HEK293 (cell line): Measurements from ENCODE around the gene TMEM259.

Experiments
- GFI1B ChIP-seq: fragments of 450-650 bp; formaldehyde crosslinking; IDR thresholded peaks from 2 replicates; pipeline ENCODE4 v1.5.1; 2016; ENCODE audit warnings: missing biosample characterization, missing genetic modification characterization
- HOXC10 ChIP-seq: sonication (generic); formaldehyde crosslinking; IDR thresholded peaks from 2 replicates; pipeline ENCODE4 v1.8.1; 2023; ENCODE audit warnings: mild to moderate bottlenecking, missing genetic modification reagents
- KLF1 ChIP-seq: fragments of 450-650 bp; formaldehyde crosslinking; IDR thresholded peaks from 2 replicates; pipeline ENCODE4 v1.5.1; 2016; ENCODE audit warnings: missing biosample characterization, missing genetic modification characterization
- MEIS1 ChIP-seq: sonication (generic); formaldehyde crosslinking; IDR thresholded peaks from 2 replicates; pipeline ENCODE4 v1.8.1; 2022; ENCODE audit warnings: missing genetic modification reagents, mild to moderate bottlenecking, borderline replicate concordance
- PRDM4 ChIP-seq: fragments of 450-650 bp; formaldehyde crosslinking; IDR thresholded peaks from 2 replicates; pipeline ENCODE4 v1.5.1; 2017; ENCODE audit warnings: missing biosample characterization, missing genetic modification characterization
- ZBTB10 ChIP-seq: fragments of 450-650 bp; formaldehyde crosslinking; IDR thresholded peaks from 2 replicates; pipeline ENCODE4 v1.5.1; 2016; ENCODE audit warnings: missing biosample characterization, missing genetic modification characterization
- ZBTB48 ChIP-seq: fragments of 450-650 bp; formaldehyde crosslinking; IDR thresholded peaks from 2 replicates; pipeline ENCODE4 v1.5.1; 2016; ENCODE audit warnings: missing biosample characterization, missing genetic modification characterization
- ZNF10 ChIP-seq: fragments of 450-650 bp; formaldehyde crosslinking; IDR thresholded peaks from 2 replicates; pipeline ENCODE4 v1.5.1; 2017; ENCODE audit warnings: missing biosample characterization, missing genetic modification characterization
- ZNF114 ChIP-seq: fragments of 450-650 bp; formaldehyde crosslinking; IDR thresholded peaks from 2 replicates; pipeline ENCODE4 v1.5.0; 2017; ENCODE audit warnings: missing biosample characterization, missing genetic modification characterization
- ZNF132 ChIP-seq: fragments of 450-650 bp; formaldehyde crosslinking; IDR thresholded peaks from 2 replicates; pipeline ENCODE4 v1.5.1; 2017; ENCODE audit warnings: missing biosample characterization, missing genetic modification characterization, borderline replicate concordance
- ZNF133 ChIP-seq: fragments of 450-650 bp; formaldehyde crosslinking; IDR thresholded peaks from 2 replicates; pipeline ENCODE4 v1.5.1; 2016; ENCODE audit warnings: missing biosample characterization, missing genetic modification characterization
- ZNF138 ChIP-seq: fragments of 450-650 bp; formaldehyde crosslinking; IDR thresholded peaks from 2 replicates; pipeline ENCODE4 v1.5.1; 2016; ENCODE audit warnings: missing biosample characterization, missing genetic modification characterization, borderline replicate concordance
- ZNF184 ChIP-seq: fragments of 450-650 bp; IDR thresholded peaks from 2 replicates; pipeline ENCODE4 v1.5.1; 2018; ENCODE audit warnings: missing biosample characterization, mild to moderate bottlenecking, missing genetic modification characterization
- ZNF248 ChIP-seq: fragments of 450-650 bp; formaldehyde crosslinking; IDR thresholded peaks from 2 replicates; pipeline ENCODE4 v1.5.1; 2017; ENCODE audit warnings: missing biosample characterization, missing genetic modification characterization
- ZNF266 ChIP-seq: fragments of 450-650 bp; formaldehyde crosslinking; IDR thresholded peaks from 2 replicates; pipeline ENCODE4 v1.5.1; 2016; ENCODE audit warnings: missing biosample characterization, missing genetic modification characterization, low read depth
- ZNF302 ChIP-seq: fragments of 450-650 bp; formaldehyde crosslinking; IDR thresholded peaks from 2 replicates; pipeline ENCODE4 v1.5.1; 2016; ENCODE audit warnings: missing biosample characterization, missing genetic modification characterization, low read depth
- ZNF350 ChIP-seq: fragments of 450-650 bp; formaldehyde crosslinking; IDR thresholded peaks from 2 replicates; pipeline ENCODE4 v1.5.0; 2017; ENCODE audit warnings: missing biosample characterization, mild to moderate bottlenecking, missing genetic modification characterization
- ZNF433 ChIP-seq: fragments of 450-650 bp; formaldehyde crosslinking; IDR thresholded peaks from 2 replicates; pipeline ENCODE4 v1.5.1; 2016; ENCODE audit warnings: missing biosample characterization, missing genetic modification characterization, low read depth
- ZNF501 ChIP-seq: fragments of 450-650 bp; formaldehyde crosslinking; IDR thresholded peaks from 2 replicates; pipeline ENCODE4 v1.5.1; 2016; ENCODE audit warnings: missing biosample characterization, missing genetic modification characterization
- ZNF514 ChIP-seq: fragments of 450-650 bp; formaldehyde crosslinking; IDR thresholded peaks from 2 replicates; pipeline ENCODE4 v1.5.1; 2016; ENCODE audit warnings: missing biosample characterization, missing genetic modification characterization
- ZNF558 ChIP-seq: fragments of 450-650 bp; formaldehyde crosslinking; IDR thresholded peaks from 2 replicates; pipeline ENCODE4 v1.5.1; 2016; ENCODE audit warnings: missing biosample characterization, missing genetic modification characterization
- ZNF561 ChIP-seq: fragments of 450-650 bp; IDR thresholded peaks from 2 replicates; pipeline ENCODE4 v1.5.1; 2018; ENCODE audit warnings: missing biosample characterization, missing genetic modification characterization, borderline replicate concordance
- ZNF624 ChIP-seq: fragments of 450-650 bp; formaldehyde crosslinking; IDR thresholded peaks from 2 replicates; pipeline ENCODE4 v1.5.1; 2017; ENCODE audit warnings: missing biosample characterization, missing genetic modification characterization
- ZNF747 ChIP-seq: fragments of 450-650 bp; formaldehyde crosslinking; IDR thresholded peaks from 2 replicates; pipeline ENCODE4 v1.5.1; 2016; ENCODE audit warnings: missing biosample characterization, missing genetic modification characterization
- TF ChIP-seq, protein P1 (sequence below): fragments of 450-650 bp; formaldehyde crosslinking; IDR thresholded peaks from 2 replicates; pipeline ENCODE4 v1.5.1; 2016; ENCODE audit warnings: missing biosample characterization, missing genetic modification characterization
- TF ChIP-seq, protein P2 (sequence below): fragments of 450-650 bp; formaldehyde crosslinking; IDR thresholded peaks from 2 replicates; pipeline ENCODE4 v1.5.1; 2016; ENCODE audit warnings: missing biosample characterization, missing genetic modification characterization, low read depth
- TF ChIP-seq, protein P3 (sequence below): fragments of 450-650 bp; formaldehyde crosslinking; IDR thresholded peaks from 2 replicates; pipeline ENCODE4 v1.5.1; 2016; ENCODE audit warnings: missing biosample characterization, missing genetic modification characterization, borderline replicate concordance

The TMEM259 gene

DNA sequence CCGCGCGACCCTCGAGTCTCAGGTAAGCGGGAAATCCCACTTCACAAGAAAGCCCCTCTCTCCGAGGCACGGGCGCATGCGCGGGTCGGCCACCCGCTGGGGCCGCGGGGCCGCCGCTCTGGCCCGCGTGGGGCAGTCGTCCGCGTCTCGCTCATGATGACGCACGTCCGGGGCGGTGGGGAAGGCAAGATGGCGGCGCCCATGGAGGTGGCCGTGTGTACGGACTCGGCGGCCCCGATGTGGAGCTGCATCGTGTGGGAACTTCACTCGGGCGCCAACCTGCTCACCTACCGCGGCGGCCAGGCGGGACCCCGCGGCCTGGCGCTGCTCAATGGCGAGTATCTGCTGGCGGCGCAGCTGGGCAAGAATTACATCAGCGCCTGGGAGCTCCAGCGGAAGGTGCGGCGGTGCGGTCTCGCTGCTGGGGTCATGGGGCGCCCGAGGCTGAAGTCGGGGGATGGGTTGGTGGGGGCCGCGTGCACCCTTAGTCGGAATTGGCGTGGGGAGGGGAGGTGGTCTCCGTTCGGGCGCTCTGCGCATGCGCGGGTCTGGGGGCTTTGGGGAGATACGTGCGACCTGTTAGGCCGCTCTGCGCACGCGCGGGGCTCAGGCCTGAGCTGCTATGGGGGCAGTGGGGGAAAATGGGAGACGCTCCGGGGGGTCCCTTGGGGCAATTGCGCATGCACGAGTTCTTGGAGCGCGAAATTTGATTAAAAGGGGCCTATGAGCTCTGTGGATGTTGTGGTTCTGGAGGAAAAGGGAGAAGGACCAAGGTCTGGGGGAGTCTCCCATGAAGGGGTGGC lies 36.6 kb downstream of the TMEM259 start, which contains the start of gene WDR18 (continued):
- TF ChIP-seq, protein P1, sequence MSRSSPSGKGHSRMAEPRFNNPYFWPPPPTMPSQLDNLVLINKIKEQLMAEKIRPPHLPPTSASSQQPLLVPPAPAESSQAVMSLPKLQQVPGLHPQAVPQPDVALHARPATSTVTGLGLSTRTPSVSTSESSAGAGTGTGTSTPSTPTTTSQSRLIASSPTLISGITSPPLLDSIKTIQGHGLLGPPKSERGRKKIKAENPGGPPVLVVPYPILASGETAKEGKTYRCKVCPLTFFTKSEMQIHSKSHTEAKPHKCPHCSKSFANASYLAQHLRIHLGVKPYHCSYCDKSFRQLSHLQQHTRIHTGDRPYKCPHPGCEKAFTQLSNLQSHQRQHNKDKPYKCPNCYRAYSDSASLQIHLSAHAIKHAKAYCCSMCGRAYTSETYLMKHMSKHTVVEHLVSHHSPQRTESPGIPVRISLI (tag by site-specific recombination), result no peak
- TF ChIP-seq ZNF558 (tag by site-specific recombination), result no peak
- TF ChIP-seq ZNF302 (tag by site-specific recombination), result no peak
- TF ChIP-seq ZBTB10 (tag by site-specific recombination), result peak; percentile 90
- TF ChIP-seq ZNF266 (tag by site-specific recombination), result no peak
- TF ChIP-seq ZNF114 (tag by site-specific recombination), result no peak
- TF ChIP-seq PRDM4 (tag by site-specific recombination), result peak; percentile 39
- TF ChIP-seq ZNF561 (tag by site-specific recombination), result peak; percentile 87; the same call in 1 of the 2 replicates
- no peak for TF ChIP-seq ZNF624
- no peak for TF ChIP-seq MEIS1 (CRISPR knock-in tag)
- TF ChIP-seq, protein P2, sequence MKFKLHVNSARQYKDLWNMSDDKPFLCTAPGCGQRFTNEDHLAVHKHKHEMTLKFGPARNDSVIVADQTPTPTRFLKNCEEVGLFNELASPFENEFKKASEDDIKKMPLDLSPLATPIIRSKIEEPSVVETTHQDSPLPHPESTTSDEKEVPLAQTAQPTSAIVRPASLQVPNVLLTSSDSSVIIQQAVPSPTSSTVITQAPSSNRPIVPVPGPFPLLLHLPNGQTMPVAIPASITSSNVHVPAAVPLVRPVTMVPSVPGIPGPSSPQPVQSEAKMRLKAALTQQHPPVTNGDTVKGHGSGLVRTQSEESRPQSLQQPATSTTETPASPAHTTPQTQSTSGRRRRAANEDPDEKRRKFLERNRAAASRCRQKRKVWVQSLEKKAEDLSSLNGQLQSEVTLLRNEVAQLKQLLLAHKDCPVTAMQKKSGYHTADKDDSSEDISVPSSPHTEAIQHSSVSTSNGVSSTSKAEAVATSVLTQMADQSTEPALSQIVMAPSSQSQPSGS (tag by site-specific recombination), result peak; percentile 63; the same call in 1 of the 2 replicates
- no peak for TF ChIP-seq ZNF138 (tag by site-specific recombination)
- no peak for TF ChIP-seq ZNF10
- no peak for TF ChIP-seq ZNF350 (tag by site-specific recombination)
- peak; percentile 55; the same call in 1 of the 2 replicates for TF ChIP-seq ZNF133 (tag by site-specific recombination)
- no peak for TF ChIP-seq HOXC10
- TF ChIP-seq ZBTB48 (tag by site-specific recombination), result peak; percentile 53; the same call in 1 of the 2 replicates
- TF ChIP-seq ZNF433 (tag by site-specific recombination), result no peak
- TF ChIP-seq, protein P3, sequence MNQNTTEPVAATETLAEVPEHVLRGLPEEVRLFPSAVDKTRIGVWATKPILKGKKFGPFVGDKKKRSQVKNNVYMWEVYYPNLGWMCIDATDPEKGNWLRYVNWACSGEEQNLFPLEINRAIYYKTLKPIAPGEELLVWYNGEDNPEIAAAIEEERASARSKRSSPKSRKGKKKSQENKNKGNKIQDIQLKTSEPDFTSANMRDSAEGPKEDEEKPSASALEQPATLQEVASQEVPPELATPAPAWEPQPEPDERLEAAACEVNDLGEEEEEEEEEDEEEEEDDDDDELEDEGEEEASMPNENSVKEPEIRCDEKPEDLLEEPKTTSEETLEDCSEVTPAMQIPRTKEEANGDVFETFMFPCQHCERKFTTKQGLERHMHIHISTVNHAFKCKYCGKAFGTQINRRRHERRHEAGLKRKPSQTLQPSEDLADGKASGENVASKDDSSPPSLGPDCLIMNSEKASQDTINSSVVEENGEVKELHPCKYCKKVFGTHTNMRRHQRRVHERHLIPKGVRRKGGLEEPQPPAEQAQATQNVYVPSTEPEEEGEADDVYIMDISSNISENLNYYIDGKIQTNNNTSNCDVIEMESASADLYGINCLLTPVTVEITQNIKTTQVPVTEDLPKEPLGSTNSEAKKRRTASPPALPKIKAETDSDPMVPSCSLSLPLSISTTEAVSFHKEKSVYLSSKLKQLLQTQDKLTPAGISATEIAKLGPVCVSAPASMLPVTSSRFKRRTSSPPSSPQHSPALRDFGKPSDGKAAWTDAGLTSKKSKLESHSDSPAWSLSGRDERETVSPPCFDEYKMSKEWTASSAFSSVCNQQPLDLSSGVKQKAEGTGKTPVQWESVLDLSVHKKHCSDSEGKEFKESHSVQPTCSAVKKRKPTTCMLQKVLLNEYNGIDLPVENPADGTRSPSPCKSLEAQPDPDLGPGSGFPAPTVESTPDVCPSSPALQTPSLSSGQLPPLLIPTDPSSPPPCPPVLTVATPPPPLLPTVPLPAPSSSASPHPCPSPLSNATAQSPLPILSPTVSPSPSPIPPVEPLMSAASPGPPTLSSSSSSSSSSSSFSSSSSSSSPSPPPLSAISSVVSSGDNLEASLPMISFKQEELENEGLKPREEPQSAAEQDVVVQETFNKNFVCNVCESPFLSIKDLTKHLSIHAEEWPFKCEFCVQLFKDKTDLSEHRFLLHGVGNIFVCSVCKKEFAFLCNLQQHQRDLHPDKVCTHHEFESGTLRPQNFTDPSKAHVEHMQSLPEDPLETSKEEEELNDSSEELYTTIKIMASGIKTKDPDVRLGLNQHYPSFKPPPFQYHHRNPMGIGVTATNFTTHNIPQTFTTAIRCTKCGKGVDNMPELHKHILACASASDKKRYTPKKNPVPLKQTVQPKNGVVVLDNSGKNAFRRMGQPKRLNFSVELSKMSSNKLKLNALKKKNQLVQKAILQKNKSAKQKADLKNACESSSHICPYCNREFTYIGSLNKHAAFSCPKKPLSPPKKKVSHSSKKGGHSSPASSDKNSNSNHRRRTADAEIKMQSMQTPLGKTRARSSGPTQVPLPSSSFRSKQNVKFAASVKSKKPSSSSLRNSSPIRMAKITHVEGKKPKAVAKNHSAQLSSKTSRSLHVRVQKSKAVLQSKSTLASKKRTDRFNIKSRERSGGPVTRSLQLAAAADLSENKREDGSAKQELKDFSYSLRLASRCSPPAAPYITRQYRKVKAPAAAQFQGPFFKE, result no peak
- TF ChIP-seq ZNF501 (tag by site-specific recombination), result peak; percentile 87
- TF ChIP-seq ZNF248 (tag by site-specific recombination), result no peak
- peak; percentile 61; the same call in 1 of the 2 replicates for TF ChIP-seq KLF1 (tag by site-specific recombination)
- no peak for TF ChIP-seq ZNF514 (tag by site-specific recombination)
- TF ChIP-seq ZNF132 (tag by site-specific recombination), result no peak
- TF ChIP-seq GFI1B (tag by site-specific recombination), result no peak
- TF ChIP-seq ZNF747, result no peak
- no peak for TF ChIP-seq ZNF184 (tag by site-specific recombination)
